ENCODE measurements around the gene BSPRY. TPM values are rescaled to one million over a fixed set of nuclear protein-coding genes. Genes with fewer than 3 reads are reported as not detected.

BSPRY gene
- polyA plus RNA-seq, 1 donor from 2014 or later: not detected

- TF ChIP-seq RAD21 (conservative IDR thresholded peaks at IDR 0.05): no peak
- no peak for TF ChIP-seq EP300 (conservative IDR thresholded peaks at IDR 0.05; ENCODE audit: poor library complexity, severe bottlenecking)
- TF ChIP-seq TAF1 (IDR thresholded peaks at IDR 0.05; ENCODE audit: low read depth): no peak
Observed at GRCh38 chr9:113370806-113371325, 21.5 kb downstream of the BSPRY start (continued).

GRCh38 chr9:113372059-113372458 lies 22.7 kb downstream of the BSPRY start:
- no peaks in the 10 kb centered on the region for H4K20me1 ChIP-seq (ENCODE audit: insufficient read depth)
- H3K9me2 ChIP-seq (ENCODE audit: insufficient read depth, low read length): no peaks in the 10 kb centered on the region
- no peak overlapping the region for H3K4me3 ChIP-seq (ENCODE audit: low read length)
- no peak overlapping the region for H3K27ac ChIP-seq (ENCODE audit: low read length)
- no peak overlapping the region for H2AFZ ChIP-seq (ENCODE audit: low read depth, low read length)
- no peak overlapping the region for H3K4me2 ChIP-seq (ENCODE audit: low read length)
- no peak for TF ChIP-seq REST (IDR thresholded peaks at IDR 0.05; ENCODE audit: borderline replicate concordance)
- TF ChIP-seq MXI1 (conservative IDR thresholded peaks at IDR 0.05; ENCODE audit: poor library complexity, severe bottlenecking): no peak
- TF ChIP-seq TAF1 (IDR thresholded peaks at IDR 0.05; ENCODE audit: low read depth): no peak
- no peaks in the 10 kb centered on the region for H3K27me3 ChIP-seq (ENCODE audit: insufficient read depth, low read depth, low read length)
- H3K79me2 ChIP-seq (replicated peaks; ENCODE audit: insufficient read depth, low read length): no peaks in the 10 kb centered on the region
- no peak overlapping the region for H3K9ac ChIP-seq (ENCODE audit: low read length)
- no peaks in the 10 kb centered on the region for H3K36me3 ChIP-seq (ENCODE audit: insufficient read depth, low read length)
- H3F3A ChIP-seq (ENCODE audit: insufficient read depth, low read length, poor library complexity, severe bottlenecking): no peaks in the 10 kb centered on the region
- H3K9me3 ChIP-seq (ENCODE audit: low read length): no peaks in the 10 kb centered on the region

GRCh38 chr9:113373256-113373655 lies 23.9 kb downstream of the BSPRY start:
- Histone ChIP-seq H3K9me2 (ENCODE audit: insufficient read depth, low read length) (no peaks in the 10 kb centered on the region), H3K9ac (ENCODE audit: low read length) (no peak overlapping the region), H3K79me2 (replicated peaks; ENCODE audit: insufficient read depth, low read length) (no peaks in the 10 kb centered on the region), H3K36me3 (ENCODE audit: insufficient read depth, low read length) (no peaks in the 10 kb centered on the region), H3K4me2 (ENCODE audit: low read length) (no peak overlapping the region), H3K27me3 (ENCODE audit: insufficient read depth, low read depth, low read length) (no peaks in the 10 kb centered on the region), H4K20me1 (ENCODE audit: insufficient read depth) (no peaks in the 10 kb centered on the region), H2AFZ (ENCODE audit: low read depth, low read length) (no peak overlapping the region), H3F3A (ENCODE audit: insufficient read depth, low read length, poor library complexity, severe bottlenecking) (no peaks in the 10 kb centered on the region), H3K27ac (ENCODE audit: low read length) (no peak overlapping the region), H3K4me3 (ENCODE audit: low read length) (no peak overlapping the region), H3K9me3 (ENCODE audit: low read length) (no peaks in the 10 kb centered on the region)
- TF ChIP-seq EP300 (conservative IDR thresholded peaks at IDR 0.05; ENCODE audit: poor library complexity, severe bottlenecking) (no peak), REST (IDR thresholded peaks at IDR 0.05; ENCODE audit: borderline replicate concordance) (no peak), SMC3 (conservative IDR thresholded peaks at IDR 0.05; ENCODE audit: poor library complexity) (no peak), TAF1 (IDR thresholded peaks at IDR 0.05; ENCODE audit: low read depth) (no peak)

Data from neural cell (in vitro differentiated cells).